AG04450 (cell line): ENCODE measurements around the gene PRDM5. TPM values are rescaled to one million over a fixed set of nuclear protein-coding genes. Genes with fewer than 3 reads are reported as not detected.

Experiments used
- CTCF ChIA-PET: fragments of 300-600, 350-600 bp; formaldehyde crosslinking; extraction: SDS; loops from one replicate; lab custom pipeline; 2022; ENCODE audit warnings: antibody characterized with exemption, inconsistent platforms; lab: Charles Lee
- POLR2A ChIA-PET: fragments of 350-600 bp; formaldehyde crosslinking; extraction: SDS; loops from one replicate; lab custom pipeline; 2021; ENCODE audit warnings: antibody characterized with exemption, inconsistent platforms; lab: Yijun Ruan, JAX
- DNase-seq: peaks from one replicate; pipeline ENCODE4 v3.0.0-alpha.2; 2011; ENCODE audit warnings: low read depth, low spot score
- H3K27ac ChIP-seq: one replicate; pipeline ENCODE4 v1.5.1; 2012; ENCODE audit warnings: low read depth, low read length, control low read depth
- H3K27me3 ChIP-seq: one replicate; pipeline ENCODE4 v1.6.0; 2012; ENCODE audit warnings: low read length; ENCODE audit not compliant: control insufficient read depth, insufficient read depth
- H3K4me3 ChIP-seq: 2 replicates; pipeline ENCODE4 v1.5.1; 2011; ENCODE audit warnings: mild to moderate bottlenecking, low read depth, low read length, control low read depth
- H3K9me3 ChIP-seq: 2 replicates; pipeline ENCODE4 v1.5.1; 2012; ENCODE audit warnings: low read length; ENCODE audit not compliant: control insufficient read depth, insufficient read depth
- polyA plus RNA-seq: library from polyadenylated mRNA; depleted of rRNA; stranded (reverse); fragments of >200 nt; gene quantifications from 2 replicates; pipeline ENCODE4 v1.2.3, GENCODE V29; 2011
- TF ChIP-seq, protein P1 (sequence below): IDR thresholded peaks from 2 replicates; pipeline ENCODE4 v1.5.1; 2011; ENCODE audit warnings: low read depth, low read length, control low read depth, inconsistent platforms

PRDM5 gene
- polyA plus RNA-seq, 1 experiment = 12.3 TPM

DNA sequence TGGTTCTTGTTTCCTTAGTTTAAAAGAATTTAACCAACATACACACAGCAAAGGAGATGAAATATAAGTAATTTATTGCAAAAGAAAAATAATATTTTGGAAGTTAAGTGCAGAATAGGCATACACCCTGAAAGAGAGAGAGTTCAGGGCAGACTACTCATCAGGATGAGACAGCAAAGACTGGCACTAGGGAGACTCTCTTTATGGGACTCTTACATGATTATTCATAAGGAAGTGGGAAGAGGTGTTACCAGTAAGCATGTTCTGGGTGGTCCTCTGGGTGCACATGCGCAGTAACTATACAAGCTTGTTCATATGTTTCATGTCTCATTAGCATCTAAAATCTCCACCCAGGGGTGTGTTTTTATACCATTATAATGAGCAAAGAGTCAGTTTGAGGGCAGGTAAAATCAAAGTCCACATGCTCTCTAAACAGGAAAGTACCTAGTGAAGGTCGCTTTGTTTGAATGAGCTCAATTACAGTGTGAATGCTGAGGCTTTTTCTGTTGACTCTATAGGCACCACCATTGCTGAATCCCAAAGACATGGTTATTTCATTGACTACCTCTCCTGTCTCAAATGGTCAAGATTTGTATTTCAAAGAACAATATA, 38.2 kb upstream of the PRDM5 start:
- Histone ChIP-seq H3K9me3 (no peaks in the 10 kb centered on the region), H3K27ac (no peak overlapping the region), H3K4me3 (no peak overlapping the region), H3K27me3 (no peaks in the 10 kb centered on the region)
- ChIA-PET CTCF (no interaction called here), POLR2A (no interaction called here)
- TF ChIP-seq, protein P1, sequence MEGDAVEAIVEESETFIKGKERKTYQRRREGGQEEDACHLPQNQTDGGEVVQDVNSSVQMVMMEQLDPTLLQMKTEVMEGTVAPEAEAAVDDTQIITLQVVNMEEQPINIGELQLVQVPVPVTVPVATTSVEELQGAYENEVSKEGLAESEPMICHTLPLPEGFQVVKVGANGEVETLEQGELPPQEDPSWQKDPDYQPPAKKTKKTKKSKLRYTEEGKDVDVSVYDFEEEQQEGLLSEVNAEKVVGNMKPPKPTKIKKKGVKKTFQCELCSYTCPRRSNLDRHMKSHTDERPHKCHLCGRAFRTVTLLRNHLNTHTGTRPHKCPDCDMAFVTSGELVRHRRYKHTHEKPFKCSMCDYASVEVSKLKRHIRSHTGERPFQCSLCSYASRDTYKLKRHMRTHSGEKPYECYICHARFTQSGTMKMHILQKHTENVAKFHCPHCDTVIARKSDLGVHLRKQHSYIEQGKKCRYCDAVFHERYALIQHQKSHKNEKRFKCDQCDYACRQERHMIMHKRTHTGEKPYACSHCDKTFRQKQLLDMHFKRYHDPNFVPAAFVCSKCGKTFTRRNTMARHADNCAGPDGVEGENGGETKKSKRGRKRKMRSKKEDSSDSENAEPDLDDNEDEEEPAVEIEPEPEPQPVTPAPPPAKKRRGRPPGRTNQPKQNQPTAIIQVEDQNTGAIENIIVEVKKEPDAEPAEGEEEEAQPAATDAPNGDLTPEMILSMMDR = no peak
- DNase-seq = no peak

DNA sequence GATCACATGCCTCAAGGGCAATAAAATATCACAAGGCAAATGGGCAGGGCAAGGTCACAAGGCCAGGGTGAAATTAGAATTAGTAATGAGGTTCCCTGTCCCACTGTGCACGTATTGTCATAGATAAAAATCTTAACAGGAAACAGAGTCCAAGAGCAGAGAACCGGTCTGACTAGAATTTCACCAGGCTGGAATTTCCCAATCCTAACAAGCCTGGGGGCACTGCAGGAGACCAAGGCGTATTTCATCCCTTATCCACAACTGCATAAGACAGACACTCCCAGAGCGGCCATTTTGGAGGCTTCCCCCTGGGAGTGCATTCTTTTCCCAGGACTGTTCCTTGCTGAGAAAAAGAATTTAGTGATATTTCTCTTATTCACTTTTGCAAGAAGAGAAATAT, 25.9 kb upstream of the PRDM5 start:
- CTCF ChIA-PET = no interaction called here
- no peak overlapping the region for H3K27ac ChIP-seq

DNA sequence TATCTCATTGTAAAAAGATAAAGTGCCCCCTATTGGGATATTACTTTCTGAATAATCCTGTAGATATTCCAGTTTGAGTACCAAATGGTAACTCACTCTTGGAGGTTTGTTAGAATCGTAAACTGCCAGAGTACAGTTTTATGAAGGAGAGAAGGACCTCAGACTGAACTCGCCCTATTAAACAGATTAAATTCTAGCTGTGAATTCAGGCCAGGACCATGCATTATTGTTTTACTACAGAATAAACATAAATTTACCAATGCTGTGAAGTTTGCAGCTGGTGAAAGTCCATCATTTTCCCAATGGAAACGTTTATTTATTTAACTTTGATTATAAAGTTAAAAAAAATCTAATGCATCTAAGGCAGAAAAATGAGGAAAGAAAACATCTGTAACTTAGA, 20.2 kb upstream of the PRDM5 start:
- no peak for DNase-seq

More for the DNA sequence above, 25.9 kb upstream of the PRDM5 start:
- no peak for DNase-seq
- no peaks in the 10 kb centered on the region for H3K27me3 ChIP-seq
- TF ChIP-seq, protein P1 = no peak
- H3K4me3 ChIP-seq = no peak overlapping the region
- no peaks in the 10 kb centered on the region for H3K9me3 ChIP-seq
- POLR2A ChIA-PET = no interaction called here

DNA sequence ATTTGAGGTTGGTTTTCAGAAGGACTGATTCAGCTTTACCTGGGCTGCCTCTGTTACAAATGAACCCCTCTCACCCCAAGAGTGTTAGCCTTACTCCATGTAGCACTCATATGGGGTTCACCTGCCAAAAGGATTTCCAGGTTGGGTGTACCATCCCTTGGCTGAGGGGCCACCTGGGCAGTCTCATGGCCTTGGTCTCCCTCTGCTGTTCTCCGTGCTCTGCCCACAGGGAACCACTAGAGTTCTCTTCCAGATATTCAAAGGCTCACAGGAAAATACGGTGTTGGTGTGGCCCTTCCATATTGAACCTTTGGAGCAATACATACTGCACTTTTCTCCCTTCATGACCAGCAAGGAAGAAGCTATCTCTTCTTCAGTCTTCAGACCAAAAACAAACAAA, 18.0 kb upstream of the PRDM5 start:
- no peak for DNase-seq
- TF ChIP-seq, protein P1 = no peak
- Histone ChIP-seq H3K4me3 (no peak overlapping the region), H3K27me3 (no peaks in the 10 kb centered on the region), H3K27ac (no peak overlapping the region), H3K9me3 (no peaks in the 10 kb centered on the region)
- ChIA-PET POLR2A (no interaction called here), CTCF (no interaction called here)

More for the DNA sequence above, 20.2 kb upstream of the PRDM5 start:
- TF ChIP-seq, protein P1 = no peak
- ChIA-PET POLR2A (interaction anchor here (0.7 kb wide), 1 partner anchor 21 kb away, joined by 3 read pairs; no protein-coding TSS in a partner anchor), CTCF (no interaction called here)
- Histone ChIP-seq H3K27me3 (no peaks in the 10 kb centered on the region), H3K9me3 (no peaks in the 10 kb centered on the region), H3K27ac (no peak overlapping the region), H3K4me3 (no peak overlapping the region)

DNA sequence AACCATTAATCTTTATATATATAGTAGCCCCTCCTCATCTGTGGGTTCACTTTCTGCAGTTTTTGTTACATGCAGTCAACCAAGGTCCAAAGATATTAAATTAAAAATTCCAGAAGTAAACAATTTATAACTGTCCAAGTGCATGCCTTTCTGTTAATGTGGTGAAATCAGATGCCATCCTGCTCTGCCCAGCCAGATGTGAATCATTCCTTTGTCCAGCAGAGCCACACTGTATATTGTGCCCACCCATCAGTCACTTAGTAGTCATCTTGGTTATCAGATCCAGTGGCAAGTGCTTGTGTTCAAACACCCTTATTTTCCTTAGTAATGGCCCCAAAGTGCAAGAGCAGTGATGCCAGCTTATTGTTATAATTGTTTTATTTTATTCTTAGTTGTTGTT, 17.2 kb upstream of the PRDM5 start:
- ChIA-PET POLR2A (no interaction called here), CTCF (no interaction called here)
- Histone ChIP-seq H3K27ac (no peak overlapping the region), H3K27me3 (no peaks in the 10 kb centered on the region), H3K9me3 (no peaks in the 10 kb centered on the region), H3K4me3 (no peak overlapping the region)
- TF ChIP-seq, protein P1 = no peak
- no peak for DNase-seq
